K562 (cell line): ENCODE results near the gene DOK7. TPM values are rescaled to one million over a fixed set of nuclear protein-coding genes. Genes with fewer than 3 reads are reported as not detected.

Experiments used
- ATAC-seq: fragments of 200-7000 bp; cut with Tn5 transposase; 3 replicates; pipeline ENCODE4 v1.9.1; 2020; ENCODE audit warnings: moderate library complexity
- BruUV-seq: library from RNA; stranded (reverse); fragments of 400-500 nt; replicated peaks from 2 replicates; lab custom pipeline; 2021; lab: Mats Ljungman, UMichigan
- CTCF ChIA-PET: fragments of 300-600 bp; formaldehyde crosslinking; extraction: SDS; loops from one replicate; lab custom pipeline; 2021; ENCODE audit warnings: low intra/inter-chr PET ratio; lab: Yijun Ruan, JAX
- POLR2A ChIA-PET: fragments of 300-600, 350-650 bp; sonication (Branson Sonifier 250); formaldehyde crosslinking; extraction: SDS; loops from one replicate; lab custom pipeline; 2021; ENCODE audit warnings: antibody characterized with exemption, inconsistent platforms; lab: Yijun Ruan, JAX
- DNase-seq, 4 experiments: peaks; one replicate each; pipeline versions ENCODE4 v3.0.0 to v3.0.0-alpha.2; 2011 to 2018; ENCODE audit warnings: low spot score in 3 of 4, mixed read lengths in 3 of 4; ENCODE audit errors: extremely low read depth in 1 of 4
- FAIRE-seq: peaks from 2 replicates; lab custom pipeline; 2011; peaks lifted over from hg19 to GRCh38; lab: Jason Lieb, UNC
- H2AFZ ChIP-seq: 2 replicates; pipeline ENCODE4 v1.6.0; 2011; ENCODE audit warnings: low read depth, low read length, control low read depth, inconsistent platforms
- H3K27ac ChIP-seq: fragments of 200-600 bp; 3 replicates; pipeline ENCODE4 v1.8.0; 2011; ENCODE audit warnings: low read depth, mild to moderate bottlenecking, control low read depth, inconsistent platforms, low read length, moderate library complexity, mixed read lengths; ENCODE audit errors: extremely low read depth
- H3K27me3 ChIP-seq, 2 experiments: fragments of 300-600 bp in 1 of 2; 2 replicates in 1 of 2; 3 replicates in 1 of 2; pipeline versions ENCODE4 v1.6.0 to v1.8.0; 2011; ENCODE audit warnings: inconsistent platforms in 2 of 2, low read length in 2 of 2, mild to moderate bottlenecking in 1 of 2, mixed read lengths in 1 of 2, moderate library complexity in 1 of 2; ENCODE audit not compliant: control insufficient read depth in 2 of 2, insufficient read depth in 2 of 2
- H3K36me3 ChIP-seq: fragments of 300-600 bp; 3 replicates; pipeline ENCODE4 v1.8.0; 2011; ENCODE audit warnings: mild to moderate bottlenecking, low read length, inconsistent platforms; ENCODE audit not compliant: control insufficient read depth, insufficient read depth
- H3K4me1 ChIP-seq, 2 experiments: fragments of 200-600 bp in 1 of 2; replicated peaks in 1 of 2; 2 replicates in 1 of 2; 3 replicates in 1 of 2; pipeline versions ENCODE4 v1.5.1 to v1.8.0; 2011; ENCODE audit warnings: inconsistent platforms in 2 of 2, low read length in 2 of 2, mild to moderate bottlenecking in 1 of 2, mixed read lengths in 1 of 2, moderate library complexity in 1 of 2; ENCODE audit not compliant: control insufficient read depth in 2 of 2, insufficient read depth in 2 of 2
- H3K4me2 ChIP-seq: 2 replicates; pipeline ENCODE4 v1.6.1; 2011; ENCODE audit warnings: low read length, control low read depth, inconsistent platforms, mixed read lengths; ENCODE audit not compliant: insufficient read depth
- H3K4me3 ChIP-seq: fragments of 200-600 bp; sonication (generic), shearing (Covaris generic); 2 replicates; pipeline ENCODE4 v1.5.1; 2016; ENCODE audit warnings: control low read depth, inconsistent platforms
- H3K79me2 ChIP-seq: fragments of 200-600 bp; 3 replicates; pipeline ENCODE4 v1.8.0; 2011; ENCODE audit warnings: low read length, inconsistent platforms; ENCODE audit not compliant: control insufficient read depth, insufficient read depth
- H3K9ac ChIP-seq, 2 experiments: 2 replicates each; pipeline versions ENCODE4 v1.6.0 to v1.6.1; 2011; ENCODE audit warnings: low read depth in 2 of 2, low read length in 2 of 2, control low read depth in 1 of 2, inconsistent platforms in 1 of 2, mild to moderate bottlenecking in 1 of 2, mixed read lengths in 1 of 2; ENCODE audit not compliant: insufficient read depth in 1 of 2
- H3K9me1 ChIP-seq: one replicate; pipeline ENCODE4 v1.6.0; 2011; ENCODE audit warnings: inconsistent platforms, mild to moderate bottlenecking, low read length, moderate library complexity; ENCODE audit not compliant: control insufficient read depth, insufficient read depth
- H3K9me3 ChIP-seq: replicated peaks from 2 replicates; pipeline ENCODE4 v1.5.1; 2011; ENCODE audit warnings: low read depth, low read length, inconsistent platforms; ENCODE audit not compliant: control insufficient read depth, insufficient read depth
- H4K20me1 ChIP-seq: replicated peaks from 2 replicates; pipeline ENCODE4 v1.6.1; 2011; ENCODE audit warnings: low read length, inconsistent platforms, mixed read lengths; ENCODE audit not compliant: control insufficient read depth, insufficient read depth
- RBFOX2 ChIP-seq: fragments of 200-400 bp; formaldehyde crosslinking; IDR thresholded peaks from 2 replicates; pipeline ENCODE4 v1.6.1; 2017; ENCODE audit warnings: low read depth, mild to moderate bottlenecking, low read length, moderate library complexity
- WGBS: fragments of 100-300 bp; shearing (Covaris generic); methylation state at CpG from one replicate; pipeline ENCODE4 v1.1.6; 2016; ENCODE audit warnings: low coverage, mixed read lengths; ENCODE audit not compliant: insufficient coverage; ENCODE audit errors: missing lambda C conversion rate; 5-methylcytosine and 5-hydroxymethylcytosine counted together
- in situ Hi-C: fragments of 300-500 bp; cut with MboI; formaldehyde crosslinking; loops from 4 replicates; pipeline ENCODE4 v1.15.0; 2018; ENCODE audit warnings: inconsistent platforms, mixed read lengths
- intact Hi-C: fragments of 100-400 bp; cut with micrococcal nuclease; formaldehyde crosslinking; loops from 2 replicates; pipeline ENCODE4 v1.14.2; 2022
- polyA plus RNA-seq, 8 experiments: library from polyadenylated mRNA; depleted of rRNA in 4 of 8; stranded (reverse) in 5 of 8; unstranded in 3 of 8; fragments of >200 nt; fragmentation: Nextera tagmentation in 2 of 8; fragmentation: Illumina TruSeq in 1 of 8; extraction: Ambion mirVana in 2 of 8; extraction: Trizol in 1 of 8; gene quantifications; 2 replicates each; pipeline versions ENCODE4 v1.2.1 to v1.2.3, GENCODE V29; 2011 to 2014; ENCODE audit warnings: inconsistent platforms in 1 of 8, missing spikeins in 1 of 8
- total RNA-seq, 7 experiments: library from RNA; depleted of rRNA in 6 of 7; stranded (reverse); fragments of >200 nt in 6 of 7; fragmentation: Illumina TruSeq in 2 of 7; extraction: Trizol in 2 of 7; gene quantifications; 2 replicates each; pipeline versions ENCODE4 v1.2.1 to v1.2.3, GENCODE V29; 2011 to 2021; ENCODE audit warnings: low replicate concordance in 1 of 7
- TF ChIP-seq, protein P1 (sequence below): sonication (generic); formaldehyde crosslinking; IDR thresholded peaks from 2 replicates; pipeline ENCODE4 v1.8.1; 2023; ENCODE audit warnings: mild to moderate bottlenecking, missing genetic modification reagents

Gene DOK7
- total and polyA plus RNA-seq, 9 of the 15 experiments (the other 6 are each of a cell fraction or from before 2014, with no cell fraction given), result not detected

DNA sequence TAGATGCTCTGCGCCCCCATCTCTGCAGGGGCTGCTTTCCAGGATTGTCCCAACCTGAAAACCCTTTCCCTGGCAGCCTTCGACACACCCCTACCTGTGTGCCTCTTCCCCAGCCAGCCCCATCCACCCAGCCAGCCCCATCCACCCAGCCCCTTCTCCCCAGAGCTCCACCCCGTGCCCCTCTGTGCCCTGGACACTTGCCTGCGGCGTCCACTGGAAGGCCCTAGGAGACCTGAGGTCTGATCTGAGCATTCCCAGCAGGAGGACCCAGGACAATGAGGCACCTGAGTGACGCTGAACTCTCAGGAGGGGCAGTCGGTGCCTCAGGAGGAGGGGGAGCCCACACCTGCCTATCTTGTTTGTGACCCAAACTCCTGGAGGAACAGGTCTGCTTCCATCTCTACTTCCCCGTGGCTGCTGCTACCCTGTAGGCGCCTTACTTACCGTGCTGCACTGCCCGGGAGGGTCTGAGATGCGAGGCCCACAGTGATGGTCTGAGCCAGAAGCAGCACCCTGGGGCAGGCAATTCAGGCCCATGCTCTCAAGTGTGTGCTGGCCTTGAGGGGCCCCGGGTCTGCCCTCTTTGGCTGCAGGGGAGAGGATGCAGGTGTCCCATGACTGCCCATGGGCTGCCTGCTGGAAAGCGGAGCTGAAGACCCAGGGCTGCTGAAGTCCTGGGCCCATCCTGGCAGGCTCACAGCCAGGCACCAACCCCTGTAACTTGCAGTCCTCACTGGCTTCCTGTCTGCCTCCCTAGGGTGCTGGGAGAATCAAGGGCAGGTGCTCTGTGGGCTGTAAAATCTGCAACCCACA, 64.2 kb downstream of the DOK7 start:
- 87% methylated on average over 8 of the region's 14 CpGs for WGBS
- Histone ChIP-seq H3K4me1 (peaks cover 9 to 54% of the 10 kb centered on the region in 2 experiments; a peak in 4 of 5 replicates), H2AFZ (no peak overlapping the region), H3K79me2 (peaks cover 39% of the 10 kb centered on the region), H3K9me3 (no peaks in the 10 kb centered on the region), H3K4me3 (no peak overlapping the region), H3K27ac (no peak overlapping the region), H3K9ac (peak overlapping the region in 1 of 2 experiments; percentile 13; a peak in 1 of 4 replicates), H4K20me1 (peaks cover 33% of the 10 kb centered on the region), H3K9me1 (no peaks in the 10 kb centered on the region), H3K27me3 (no peaks in the 10 kb centered on the region), H3K36me3 (peaks cover 55% of the 10 kb centered on the region; the same call in 2 of the 3 replicates), H3K4me2 (no peak overlapping the region)
- ATAC-seq (no peak), FAIRE-seq (no peak), DNase-seq (no peak)
- ChIA-PET CTCF (no interaction called here), POLR2A (interaction anchor here (0.6 to 0.7 kb wide), 2 partner anchors 11 to 763 kb away, joined by 3 to 4 read pairs; partner anchors contain the start of genes LYAR and ZBTB49)
- BruUV-seq, result no TSS peak
- intact Hi-C loops (no loop called here), in situ Hi-C loops (no loop called here)
- TF ChIP-seq RBFOX2, result 0 out of 2 replicates have a peak, but pooled peaks have one; percentile 15
- TF ChIP-seq, protein P1, sequence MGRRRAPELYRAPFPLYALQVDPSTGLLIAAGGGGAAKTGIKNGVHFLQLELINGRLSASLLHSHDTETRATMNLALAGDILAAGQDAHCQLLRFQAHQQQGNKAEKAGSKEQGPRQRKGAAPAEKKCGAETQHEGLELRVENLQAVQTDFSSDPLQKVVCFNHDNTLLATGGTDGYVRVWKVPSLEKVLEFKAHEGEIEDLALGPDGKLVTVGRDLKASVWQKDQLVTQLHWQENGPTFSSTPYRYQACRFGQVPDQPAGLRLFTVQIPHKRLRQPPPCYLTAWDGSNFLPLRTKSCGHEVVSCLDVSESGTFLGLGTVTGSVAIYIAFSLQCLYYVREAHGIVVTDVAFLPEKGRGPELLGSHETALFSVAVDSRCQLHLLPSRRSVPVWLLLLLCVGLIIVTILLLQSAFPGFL (CRISPR knock-in tag), result no peak
